GM19025 (cell line): ENCODE measurements around the gene DAAM2.

Experiments
- ATAC-seq: cut with Tn5 transposase; IDR thresholded peaks from one replicate; pipeline ENCODE4 v1.9.1; 2021; ENCODE audit warnings: mild to moderate bottlenecking, low read depth, moderate library complexity; ENCODE audit not compliant: unreplicated experiment

The DAAM2 gene

DNA sequence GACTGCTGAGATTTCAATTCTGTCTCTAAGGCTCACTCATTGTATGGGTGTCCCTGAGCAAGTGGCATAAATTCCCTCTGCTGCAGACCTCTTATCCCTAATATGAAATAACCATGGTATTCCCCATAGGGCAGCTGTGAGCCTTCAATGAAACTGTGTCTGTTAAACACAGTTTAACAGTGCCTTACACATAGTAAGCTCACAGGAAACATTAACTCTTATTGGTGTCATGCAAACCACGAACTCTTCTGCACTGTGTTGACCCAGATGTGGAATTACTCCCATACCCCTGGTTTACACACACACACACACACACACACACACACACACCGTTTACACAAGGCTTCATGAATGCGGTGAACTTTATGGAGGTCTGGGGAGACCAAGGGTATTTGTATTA is 23.2 kb downstream of the DAAM2 start:
- peak; percentile 62 for ATAC-seq

DNA sequence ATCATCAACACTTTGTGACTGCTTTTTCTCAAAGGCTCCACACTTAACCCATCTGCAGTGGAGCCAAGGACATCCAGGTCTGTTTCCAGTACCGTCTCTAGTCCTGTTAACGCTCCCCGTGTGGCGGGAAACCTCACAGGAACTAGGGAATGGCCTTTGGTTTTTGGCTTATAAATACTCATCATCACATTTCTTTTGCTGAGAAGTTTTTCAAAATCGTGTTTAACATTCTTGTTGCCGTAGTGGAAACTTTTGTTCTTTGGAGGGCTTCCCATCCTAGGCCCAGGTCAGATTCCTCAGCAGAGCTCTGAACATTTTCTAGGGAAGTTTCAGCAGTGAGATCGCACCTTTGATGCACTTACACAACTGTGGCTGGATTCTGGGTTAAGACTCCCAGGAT is 24.6 kb downstream of the DAAM2 start:
- no peak for ATAC-seq

DNA sequence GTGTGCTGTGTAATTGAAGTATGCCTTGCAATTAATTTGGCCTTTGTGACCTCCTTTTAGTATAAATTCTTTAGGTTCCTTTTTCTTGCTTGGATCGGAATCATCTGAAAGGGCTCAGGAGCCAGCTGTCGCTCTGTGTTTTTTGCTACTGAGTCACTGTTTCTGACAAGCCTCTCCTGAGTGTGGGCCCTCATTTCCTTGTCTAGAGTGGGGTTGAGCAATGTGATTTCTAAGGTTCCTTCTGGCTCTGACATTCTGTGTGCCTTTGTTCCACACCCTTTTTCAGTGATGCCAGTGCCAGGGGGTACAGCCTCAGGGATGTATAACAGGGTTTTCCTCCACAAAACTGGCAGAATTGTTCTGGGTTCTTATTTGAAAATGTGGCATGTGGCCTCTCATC is 26.5 kb downstream of the DAAM2 start:
- no peak for ATAC-seq

GRCh38 chr6:39819228-39819627 is 27.1 kb downstream of the DAAM2 start:
- no peak for ATAC-seq

DNA sequence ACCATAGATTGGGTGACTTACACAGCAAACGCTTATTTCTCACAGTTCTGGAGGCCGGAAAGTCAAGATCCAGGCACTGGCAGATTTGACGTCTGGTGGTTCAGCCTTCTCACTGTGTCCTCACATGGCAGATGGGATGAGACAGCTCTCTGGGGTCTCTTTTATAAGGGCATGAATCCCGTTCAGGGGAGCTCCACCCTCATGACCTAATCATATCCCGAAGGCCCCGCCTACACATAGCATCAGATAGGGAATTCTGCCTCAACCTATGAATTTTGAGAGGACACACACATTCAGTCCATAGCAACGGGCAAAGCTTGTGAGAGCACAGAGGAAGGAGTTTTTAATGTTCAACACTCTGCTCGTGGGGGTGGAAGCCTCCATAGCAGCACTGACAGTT is 27.5 kb downstream of the DAAM2 start:
- ATAC-seq: no peak

DNA sequence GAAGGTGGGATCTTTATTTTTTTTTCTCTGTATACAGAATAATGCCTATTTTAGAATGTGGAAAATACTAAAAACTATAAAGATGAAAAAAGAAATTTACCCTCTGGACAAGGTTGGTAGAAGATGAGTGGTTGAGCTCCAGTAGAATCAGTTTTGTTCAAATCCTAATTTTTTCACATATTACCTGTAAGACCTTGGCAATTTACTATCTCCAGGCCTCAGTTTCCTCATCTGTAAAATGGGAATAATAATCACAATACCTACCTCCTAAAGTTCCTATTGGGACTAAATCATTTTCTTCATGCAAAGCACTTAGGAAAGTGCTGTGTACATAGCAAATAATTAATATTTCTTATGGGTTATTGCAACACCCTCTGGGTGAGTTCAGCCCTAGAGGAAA is 28.4 kb downstream of the DAAM2 start:
- no peak for ATAC-seq

DNA sequence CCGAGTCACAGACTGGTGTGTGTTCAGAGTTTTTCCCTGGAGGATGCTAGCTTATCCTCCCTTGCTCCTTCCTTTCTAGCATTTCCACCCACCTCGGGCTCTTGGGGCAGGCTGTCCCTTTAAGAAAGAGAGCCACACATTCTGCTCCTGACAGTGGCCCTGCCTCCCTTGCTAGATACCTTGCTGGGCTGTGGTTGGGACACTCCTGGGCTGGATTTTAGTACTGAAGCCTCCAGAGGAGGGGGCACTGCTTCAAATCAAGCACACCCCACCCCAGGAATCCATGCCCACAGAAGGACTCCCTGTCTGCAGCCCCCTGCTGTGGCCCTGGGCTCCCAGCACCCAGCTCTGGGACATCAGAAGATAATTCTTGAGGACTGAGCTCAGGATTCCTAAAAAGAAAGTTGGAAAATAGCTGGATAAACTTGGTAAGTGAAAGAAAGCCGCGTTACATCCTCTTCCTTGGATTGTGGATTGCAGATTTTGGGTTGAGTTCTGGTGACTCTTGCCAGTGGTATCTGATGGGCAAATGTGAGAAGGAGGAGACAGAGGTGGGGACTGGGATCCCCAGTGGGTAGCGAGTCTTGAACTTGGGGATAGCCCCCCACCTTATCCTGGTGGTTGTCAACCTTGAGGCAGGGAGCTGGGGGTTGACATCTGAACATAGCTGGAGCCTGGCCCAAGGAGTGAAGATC is 29.0 kb downstream of the DAAM2 start:
- no peak for ATAC-seq

DNA sequence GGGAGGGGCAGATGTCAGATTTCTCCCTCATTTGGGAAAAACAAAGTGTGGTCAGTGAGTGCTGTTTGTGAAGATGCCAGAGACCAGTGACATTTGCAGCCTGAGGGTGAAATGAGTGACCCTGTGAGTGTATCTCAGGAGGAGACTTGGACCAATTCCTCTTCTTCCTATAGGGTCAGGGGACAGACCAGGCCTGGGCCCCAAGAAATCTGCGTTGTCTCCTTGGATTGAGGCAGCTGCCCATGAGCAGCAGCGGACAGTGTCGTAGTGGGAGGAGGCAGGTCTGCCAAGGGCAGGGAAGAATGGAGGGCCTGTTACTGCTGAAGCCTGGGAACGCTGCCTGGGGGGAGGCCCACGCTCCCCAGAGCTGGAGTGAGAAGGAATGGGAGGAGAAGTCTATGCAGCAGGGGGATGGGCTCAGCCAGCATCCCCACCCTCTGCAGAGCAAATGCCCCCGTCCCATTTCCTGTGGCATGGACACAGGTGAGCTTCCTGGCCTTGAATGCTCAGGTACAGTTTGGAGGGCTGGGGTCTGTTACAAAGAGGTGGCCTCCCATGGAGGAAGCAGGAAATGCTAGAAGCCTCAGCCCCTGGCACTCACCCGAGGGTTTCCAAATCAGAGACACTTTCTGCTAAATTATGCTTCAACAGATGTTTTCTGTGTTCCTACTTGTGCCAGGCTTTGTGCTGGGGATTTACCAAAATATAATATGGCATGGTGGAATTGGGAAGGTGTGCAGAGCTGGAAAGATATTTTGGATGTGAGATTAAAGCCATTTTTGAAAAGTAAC is 29.8 kb downstream of the DAAM2 start:
- no peak for ATAC-seq

- ATAC-seq: no peak
These were observed 31.0 kb downstream of the DAAM2 start for GRCh38 chr6:39822846-39823815.

DNA sequence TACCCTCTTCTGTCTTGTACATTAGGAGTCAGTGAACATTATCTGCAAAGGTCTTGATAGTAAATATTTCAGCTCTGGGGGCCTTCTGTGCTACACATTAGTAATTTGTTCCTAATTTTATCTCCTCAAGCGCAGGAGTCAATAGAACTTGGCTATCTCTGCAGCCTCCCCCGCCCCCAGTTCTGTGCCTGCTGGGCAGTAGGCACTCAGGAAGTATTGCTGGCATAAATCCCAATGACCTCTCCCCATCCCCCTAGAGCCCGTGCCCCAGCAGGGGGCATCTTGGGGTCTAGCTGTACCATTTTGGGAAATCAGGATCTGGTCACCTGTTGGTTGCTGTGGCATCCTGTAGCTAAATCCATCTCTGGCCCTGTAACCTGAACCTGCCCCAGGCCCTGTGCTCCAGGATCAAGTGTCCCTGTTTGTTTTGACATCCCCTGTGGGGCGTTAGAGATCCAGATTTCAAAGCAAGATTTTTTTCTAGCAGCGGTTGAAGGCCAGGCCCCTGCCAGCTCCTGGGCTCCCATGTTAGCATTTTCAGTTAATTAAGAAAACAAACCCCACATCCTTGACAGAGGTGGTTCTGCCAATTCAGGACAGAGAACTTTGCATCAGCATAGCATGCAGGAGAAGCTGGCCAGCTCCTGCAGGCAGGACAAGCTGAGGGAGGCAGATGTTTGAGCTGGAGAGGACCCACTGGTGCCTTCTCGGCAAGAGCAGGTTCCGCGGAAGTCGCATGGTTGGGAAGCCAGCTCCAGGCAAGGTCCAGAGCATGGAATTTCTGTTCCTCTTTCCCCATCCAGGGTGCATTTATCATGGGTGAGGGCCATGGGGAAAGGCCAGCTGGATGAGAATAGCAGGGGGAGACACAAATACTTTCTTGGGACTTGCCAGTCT is 32.1 kb downstream of the DAAM2 start:
- ATAC-seq: no peak

DNA sequence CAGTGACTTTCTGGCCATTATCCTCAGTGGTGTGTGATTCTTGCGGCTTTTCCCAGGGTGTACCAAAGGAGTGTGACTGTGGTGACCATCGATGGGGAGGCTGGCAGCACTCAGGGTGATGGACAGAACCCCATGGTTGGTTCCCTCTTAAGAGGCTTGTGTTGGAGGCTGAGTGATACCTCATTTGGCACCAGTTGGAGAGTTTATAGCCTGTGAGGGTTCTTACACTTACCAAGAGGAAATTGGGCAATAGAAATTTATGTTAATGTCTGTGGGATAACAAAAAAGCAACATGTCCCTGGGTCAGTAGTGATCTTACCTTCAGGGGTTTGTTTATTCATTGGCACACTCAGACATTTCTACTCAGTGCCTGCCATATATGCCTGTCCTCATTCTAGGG is 37.2 kb downstream of the DAAM2 start:
- ATAC-seq: no peak

GRCh38 chr6:39830444-39830843 is 38.3 kb downstream of the DAAM2 start:
- ATAC-seq: no peak

DNA sequence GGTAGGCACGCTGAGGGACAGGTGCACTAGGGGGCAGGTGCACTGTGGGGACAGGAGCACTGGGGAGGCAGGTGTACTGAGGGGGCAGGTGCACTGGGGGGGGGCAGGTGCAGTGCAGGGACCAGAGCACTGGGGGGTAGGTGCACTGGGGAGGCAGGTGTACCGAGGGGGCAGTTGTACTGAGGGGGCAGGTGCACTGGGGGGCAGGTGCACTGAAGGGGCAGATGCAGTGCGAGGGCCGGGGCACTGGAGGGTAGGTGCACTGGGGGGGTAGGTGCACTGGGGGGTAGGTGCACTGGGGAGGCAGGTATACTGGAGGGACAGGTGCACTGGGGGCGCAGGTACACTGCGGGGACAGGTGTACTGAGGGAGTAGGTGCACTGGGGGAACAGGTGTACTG is 39.5 kb downstream of the DAAM2 start:
- no peak for ATAC-seq

- ATAC-seq: no peak
These were observed 42.1 kb downstream of the DAAM2 start for GRCh38 chr6:39834278-39834677.

GRCh38 chr6:39834866-39835265 is 42.7 kb downstream of the DAAM2 start:
- ATAC-seq: no peak

DNA sequence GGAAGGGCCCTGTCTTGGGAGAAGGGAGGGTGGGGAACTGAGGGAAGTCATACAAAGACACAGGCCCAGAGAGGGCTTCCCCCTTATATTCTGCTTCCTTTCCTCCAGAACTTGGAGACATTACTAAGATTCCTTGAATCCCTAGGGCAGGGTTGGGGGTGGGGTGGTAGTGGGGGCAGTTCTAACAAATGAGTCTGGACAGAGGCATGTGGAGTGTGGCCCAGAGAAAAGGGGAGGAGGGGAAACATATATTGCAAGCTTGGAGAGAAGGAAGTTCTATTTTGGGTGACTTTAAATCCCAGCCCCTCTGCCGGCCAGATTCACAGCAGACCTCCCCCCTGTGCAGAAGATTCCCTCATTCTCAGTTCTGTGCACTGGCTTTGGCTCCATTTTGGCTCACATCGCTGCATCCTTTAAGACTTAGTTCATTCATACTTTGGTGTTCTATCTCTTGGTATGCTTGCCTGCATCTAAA is 43.7 kb downstream of the DAAM2 start:
- ATAC-seq: no peak

GRCh38 chr6:39836606-39837005 is 44.4 kb downstream of the DAAM2 start:
- ATAC-seq: no peak

DNA sequence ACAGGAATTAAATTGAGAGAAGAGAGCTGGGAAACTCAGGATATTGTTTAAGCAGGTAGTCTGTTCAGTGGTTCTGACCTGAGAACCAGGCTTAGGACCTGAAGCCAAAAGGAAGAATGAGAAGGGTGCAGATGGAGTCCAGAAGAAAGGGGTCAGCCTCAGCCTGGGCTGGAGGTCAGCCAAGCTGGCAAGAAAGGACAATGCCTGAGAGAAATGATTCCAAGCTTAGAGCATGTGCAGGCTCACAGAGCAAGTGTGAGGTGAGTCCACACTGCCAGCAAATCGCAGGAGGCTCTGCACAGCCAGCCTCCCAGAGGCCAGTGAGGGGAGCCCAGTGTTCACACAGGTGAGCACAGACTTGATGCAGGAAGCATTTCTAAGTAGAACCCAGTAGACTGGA is 47.3 kb downstream of the DAAM2 start:
- ATAC-seq: no peak

DNA sequence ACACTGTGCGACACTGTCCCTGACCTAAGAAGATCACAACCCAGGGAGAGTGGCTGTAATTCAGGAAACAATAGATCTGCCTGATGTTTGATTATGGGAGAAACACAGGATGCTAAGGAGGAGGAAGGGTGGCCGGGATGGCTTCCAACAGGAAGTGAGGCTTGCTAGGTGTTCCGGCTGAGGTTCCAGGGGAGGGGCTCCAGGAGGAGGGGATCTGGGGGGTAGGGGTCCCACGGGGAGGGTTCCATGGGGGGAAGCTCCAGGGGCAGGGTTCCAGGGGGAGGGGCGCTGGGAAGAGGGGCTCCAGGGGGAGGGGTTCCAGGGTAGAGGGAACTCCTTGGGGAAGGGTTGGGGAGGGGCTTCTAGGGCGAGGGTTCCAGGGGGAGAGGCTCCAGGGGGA is 48.6 kb downstream of the DAAM2 start:
- ATAC-seq: no peak

DNA sequence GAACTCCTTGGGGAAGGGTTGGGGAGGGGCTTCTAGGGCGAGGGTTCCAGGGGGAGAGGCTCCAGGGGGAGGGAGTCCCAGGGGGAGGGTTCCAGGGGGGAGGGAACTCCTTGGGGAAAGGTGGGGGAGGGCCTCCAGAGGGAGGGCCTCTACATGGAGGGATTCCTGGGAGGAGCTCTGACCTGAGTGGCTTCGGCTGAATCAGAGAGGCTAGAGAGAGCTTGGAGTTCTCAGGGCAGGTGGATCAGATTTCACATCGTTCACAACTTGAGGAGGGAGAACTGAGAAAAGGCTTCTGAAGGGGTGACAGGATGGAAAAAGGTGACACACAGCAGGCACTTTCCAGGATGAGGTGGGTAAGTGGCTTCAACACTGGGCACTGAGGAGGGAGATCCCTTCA is 49.1 kb downstream of the DAAM2 start:
- no peak for ATAC-seq
